ENCODE data around the gene GZMA. TPM values are rescaled to one million over a fixed set of nuclear protein-coding genes. Genes with fewer than 3 reads are reported as not detected.
"Not testable (repeated sequence)": the region's sequence is repeated elsewhere in the genome, so short reads cannot be mapped to it uniquely, and the experiment has no call there.

The GZMA gene
- total RNA-seq, 8 experiments from 2014 or later, result 2.9 TPM; not detected in 7

GRCh38 chr5:55091011-55091410 lies 11.4 kb upstream of the GZMA start:
- in situ Hi-C loops (cut with MboI; ENCODE audit: low pct_unique_long_range_greater_than_20kb in 2 of 9, low sequenced_read_pairs in 9 of 9, unreplicated experiment in 9 of 9); ATAC-seq (replicated peaks in 6 of 8); H3K4me1 ChIP-seq (replicated peaks in 1 of 2); H3K27ac ChIP-seq; H3K4me3 ChIP-seq: not testable (repeated sequence)
- 29 to 90% (median 68%) methylated on average over 3 to 6 of the region's 6 CpGs; no CpG with 5 or more reads in 1 of the 10 experiments for WGBS, 10 experiments

GRCh38 chr5:55096182-55096581 lies 6.3 kb upstream of the GZMA start:
- no peak for ATAC-seq (replicated peaks in 6 of 8)
- WGBS, 10 experiments, result 14 to 100% (median 82%) methylated on average over 1 to 3 of the region's 3 CpGs; no CpG with 5 or more reads in 2 of the 10 experiments
- Histone ChIP-seq H3K27ac (no peak overlapping the region), H3K4me1 (replicated peaks in 1 of 2) (no peaks in the 10 kb centered on the region), H3K4me3 (no peak overlapping the region)
- in situ Hi-C loops (cut with MboI; ENCODE audit: low pct_unique_long_range_greater_than_20kb in 2 of 9, low sequenced_read_pairs in 9 of 9, unreplicated experiment in 9 of 9), result no loop called here

- Histone ChIP-seq H3K4me1 (replicated peaks in 1 of 2) (no peaks in the 10 kb centered on the region), H3K27ac (no peak overlapping the region), H3K4me3 (no peak overlapping the region)
- no peak for ATAC-seq (replicated peaks in 6 of 8)
- WGBS, 10 experiments, result 41 to 100% (median 70%) methylated on average over 2 to 6 of the region's 6 CpGs; no CpG with 5 or more reads in 3 of the 10 experiments
- in situ Hi-C loops (cut with MboI; ENCODE audit: low pct_unique_long_range_greater_than_20kb in 2 of 9, low sequenced_read_pairs in 9 of 9, unreplicated experiment in 9 of 9), result no loop called here
Observed at GRCh38 chr5:55096861-55097260, 5.6 kb upstream of the GZMA start.

- ATAC-seq (replicated peaks in 6 of 8); H3K4me3 ChIP-seq; H3K27ac ChIP-seq; H3K4me1 ChIP-seq (replicated peaks in 1 of 2); in situ Hi-C loops (cut with MboI; ENCODE audit: low pct_unique_long_range_greater_than_20kb in 2 of 9, low sequenced_read_pairs in 9 of 9, unreplicated experiment in 9 of 9): not testable (repeated sequence)
Observed at GRCh38 chr5:55101148-55101547, 1.3 kb upstream of the GZMA start.

- 92 to 100% (median 96%) methylated on average over 1 to 2 of the region's 5 CpGs; no CpG with 5 or more reads in 6 of the 10 experiments for WGBS, 10 experiments
- in situ Hi-C loops (cut with MboI; ENCODE audit: low pct_unique_long_range_greater_than_20kb in 2 of 9, low sequenced_read_pairs in 9 of 9, unreplicated experiment in 9 of 9), result no loop called here
- no peak for ATAC-seq (replicated peaks in 6 of 8)
Observed at GRCh38 chr5:55101556-55102276, 730 bp upstream of the GZMA start.

GRCh38 chr5:55104036-55104772 lies 1.8 kb downstream of the GZMA start:
- H3K27ac ChIP-seq, result no peak overlapping the region
- H3K4me3 ChIP-seq, result no peak overlapping the region
- H3K4me1 ChIP-seq (replicated peaks in 1 of 2), result no peaks in the 10 kb centered on the region
- WGBS, 10 experiments, result 0 to 93% (median 72%) methylated on average over 1 to 2 of the region's 2 CpGs; no CpG with 5 or more reads in 2 of the 10 experiments
- in situ Hi-C loops (cut with MboI; ENCODE audit: low pct_unique_long_range_greater_than_20kb in 2 of 9, low sequenced_read_pairs in 9 of 9, unreplicated experiment in 9 of 9), result no loop called here
- peak in 2 of 8 experiments; percentile 52 to 60 for ATAC-seq (replicated peaks in 6 of 8)

More at GRCh38 chr5:55101556-55102276, 730 bp upstream of the GZMA start:
- Histone ChIP-seq H3K4me3 (no peak overlapping the region), H3K4me1 (replicated peaks in 1 of 2) (no peaks in the 10 kb centered on the region), H3K27ac (no peak overlapping the region)

GRCh38 chr5:55104946-55105701 lies 2.7 kb downstream of the GZMA start:
- H3K4me1 ChIP-seq (replicated peaks in 1 of 2), result peaks cover 4 to 7% of the 10 kb centered on the region in 2 donors
- no peak for ATAC-seq (replicated peaks in 6 of 8)
- in situ Hi-C loops (cut with MboI; ENCODE audit: low pct_unique_long_range_greater_than_20kb in 2 of 9, low sequenced_read_pairs in 9 of 9, unreplicated experiment in 9 of 9), result no loop called here
- no peak overlapping the region for H3K4me3 ChIP-seq
- H3K27ac ChIP-seq, result no peak overlapping the region
- 32 to 100% (median 80%) methylated on average over 1 to 4 of the region's 5 CpGs; no CpG with 5 or more reads in 1 of the 10 experiments for WGBS, 10 experiments

- H3K27ac ChIP-seq; H3K4me3 ChIP-seq; in situ Hi-C loops (cut with MboI; ENCODE audit: low pct_unique_long_range_greater_than_20kb in 2 of 9, low sequenced_read_pairs in 9 of 9, unreplicated experiment in 9 of 9); ATAC-seq (replicated peaks in 6 of 8): not testable (repeated sequence)
- H3K4me1 ChIP-seq (replicated peaks in 1 of 2), result peaks cover 9 to 14% of the 10 kb centered on the region in 2 donors
Observed at GRCh38 chr5:55105976-55106375, 3.5 kb downstream of the GZMA start.

GRCh38 chr5:55108661-55109060 lies 6.2 kb downstream of the GZMA start:
- WGBS, 10 experiments, result 36 to 100% (median 80%) methylated on average over 1 to 3 of the region's 3 CpGs; no CpG with 5 or more reads in 2 of the 10 experiments
- Histone ChIP-seq H3K4me3 (no peak overlapping the region), H3K4me1 (replicated peaks in 1 of 2) (peaks cover 9 to 14% of the 10 kb centered on the region in 2 donors), H3K27ac (no peak overlapping the region)
- ATAC-seq (replicated peaks in 6 of 8), result no peak
- in situ Hi-C loops (cut with MboI; ENCODE audit: low pct_unique_long_range_greater_than_20kb in 2 of 9, low sequenced_read_pairs in 9 of 9, unreplicated experiment in 9 of 9), result no loop called here

- 15 to 83% (median 53%) methylated on average over 2 of the region's 2 CpGs; no CpG with 5 or more reads in 5 of the 10 experiments for WGBS, 10 experiments
- Histone ChIP-seq H3K4me1 (replicated peaks in 1 of 2) (peaks cover 9 to 14% of the 10 kb centered on the region in 2 donors), H3K4me3 (no peak overlapping the region), H3K27ac (no peak overlapping the region)
- peak in 3 of 8 experiments; percentile 80 to 89 (median 81) for ATAC-seq (replicated peaks in 6 of 8)
- in situ Hi-C loops (cut with MboI; ENCODE audit: low pct_unique_long_range_greater_than_20kb in 2 of 9, low sequenced_read_pairs in 9 of 9, unreplicated experiment in 9 of 9), result no loop called here
Observed at GRCh38 chr5:55110217-55110616, 7.8 kb downstream of the GZMA start.

GRCh38 chr5:55113327-55113726 lies 10.9 kb downstream of the GZMA start:
- H3K27ac ChIP-seq, result no peak overlapping the region
- no peak overlapping the region for H3K4me3 ChIP-seq
- peaks cover 9 to 14% of the 10 kb centered on the region in 2 donors for H3K4me1 ChIP-seq (replicated peaks in 1 of 2)
- no peak for ATAC-seq (replicated peaks in 6 of 8)
- in situ Hi-C loops (cut with MboI; ENCODE audit: low pct_unique_long_range_greater_than_20kb in 2 of 9, low sequenced_read_pairs in 9 of 9, unreplicated experiment in 9 of 9), result no loop called here

- 50 to 100% (median 80%) methylated on average over 1 to 2 of the region's 3 CpGs; no CpG with 5 or more reads in 7 of the 10 experiments for WGBS, 10 experiments
- no peak for ATAC-seq (replicated peaks in 6 of 8)
Observed at GRCh38 chr5:55114061-55114460, 11.6 kb downstream of the GZMA start.

GRCh38 chr5:55123365-55123764 lies 20.9 kb downstream of the GZMA start:
- no peak for ATAC-seq (replicated peaks in 6 of 8)
- no peaks in the 10 kb centered on the region for H3K4me1 ChIP-seq (replicated peaks in 1 of 2)
- no peak overlapping the region for H3K4me3 ChIP-seq
- in situ Hi-C loops (cut with MboI; ENCODE audit: low pct_unique_long_range_greater_than_20kb in 2 of 9, low sequenced_read_pairs in 9 of 9, unreplicated experiment in 9 of 9), result no loop called here
- H3K27ac ChIP-seq, result no peak overlapping the region
- WGBS, 10 experiments, result 44 to 100% (median 79%) methylated on average over 1 to 3 of the region's 3 CpGs; no CpG with 5 or more reads in 3 of the 10 experiments

More at GRCh38 chr5:55114061-55114460, 11.6 kb downstream of the GZMA start:
- H3K4me3 ChIP-seq, result no peak overlapping the region
- H3K27ac ChIP-seq, result no peak overlapping the region
- in situ Hi-C loops (cut with MboI; ENCODE audit: low pct_unique_long_range_greater_than_20kb in 2 of 9, low sequenced_read_pairs in 9 of 9, unreplicated experiment in 9 of 9), result no loop called here
- H3K4me1 ChIP-seq (replicated peaks in 1 of 2), result peaks cover 9 to 14% of the 10 kb centered on the region in 2 donors

All from motor neuron (in vitro differentiated cells).